GM18526 (cell line): ENCODE data around the gene GGT1.

Source experiments
- POLR2A ChIP-seq: IDR thresholded peaks from 3 replicates; pipeline ENCODE4 v1.6.1; 2011; ENCODE audit not compliant: insufficient read length; ENCODE audit errors: extremely low read depth

GGT1 gene

GRCh38 chr22:24591286-24591830 lies 11.6 kb upstream of the GGT1 start:
- no peak for TF ChIP-seq POLR2A

- no peak for TF ChIP-seq POLR2A
Observed at GRCh38 chr22:24592058-24592850, 10.7 kb upstream of the GGT1 start.

GRCh38 chr22:24592851-24593558 lies 10.0 kb upstream of the GGT1 start, which contains the start of gene LRRC75B:
Gene LRRC75B (minus strand): TSS chr22:24593073. CDS start chr22:24593039, 34 bp downstream.
- peak; percentile 60 for TF ChIP-seq POLR2A

GRCh38 chr22:24593836-24594568 lies 9.0 kb upstream of the GGT1 start:
- TF ChIP-seq POLR2A = no peak

- TF ChIP-seq POLR2A = no peak
Observed at GRCh38 chr22:24594569-24595120, 8.3 kb upstream of the GGT1 start.

GRCh38 chr22:24595228-24595627 lies 7.8 kb upstream of the GGT1 start:
- no peak for TF ChIP-seq POLR2A

- no peak for TF ChIP-seq POLR2A
Observed at GRCh38 chr22:24595863-24596262, 7.1 kb upstream of the GGT1 start.

GRCh38 chr22:24599514-24599913 lies 3.5 kb upstream of the GGT1 start:
- TF ChIP-seq POLR2A = no peak

- no peak for TF ChIP-seq POLR2A
Observed at GRCh38 chr22:24601217-24602104, 1.5 kb upstream of the GGT1 start.
